ENCODE results near the gene CITED1.

- no peak for TF ChIP-seq CTCF (IDR thresholded peaks at IDR 0.05)
- TF ChIP-seq POLR2A (IDR thresholded peaks at IDR 0.05), result no peak
- no peak for TF ChIP-seq EP300 (IDR thresholded peaks at IDR 0.05)
These were observed 529 bp upstream of the CITED1 start for GRCh38 chrX:72306085-72306801.
